Measurements from ENCODE around the gene TNRC18. TPM values are rescaled to one million over a fixed set of nuclear protein-coding genes. Genes with fewer than 3 reads are reported as not detected.
A peak's percentile ranks its signal among the peaks of the same experiment; 100 is the strongest.
"Not testable (repeated sequence)": the region's sequence is repeated elsewhere in the genome, so short reads cannot be mapped to it uniquely, and the experiment has no call there.

Gene TNRC18
- total RNA-seq, 2 experiments from 2014 or later: 64.0 to 65.7 TPM

GRCh38 chr7:5382281-5382892 is 41.2 kb downstream of the TNRC18 start:
- H3K4me3 Mint-ChIP-seq: no peak overlapping the region
- CTCF ChIA-PET: interaction anchor here (1.0 kb wide), 1 partner anchor 17 kb away, joined by 3 read pairs; no protein-coding TSS in a partner anchor
- H3K9me3 Mint-ChIP-seq (ENCODE audit: low read depth): no peaks in the 10 kb centered on the region
- DNase-seq (no peak), ATAC-seq (peak; percentile 20)
- H3K4me1 Mint-ChIP-seq: peaks cover 12% of the 10 kb centered on the region
- H3K36me3 Mint-ChIP-seq: peaks cover 9% of the 10 kb centered on the region
- no peaks in the 10 kb centered on the region for H3K27me3 Mint-ChIP-seq
- H3K27ac Mint-ChIP-seq: no peak overlapping the region

GRCh38 chr7:5381071-5381772 is 42.4 kb downstream of the TNRC18 start:
- Mint-ChIP-seq H3K4me3 (no peak overlapping the region), H3K27ac (peak overlapping the region; percentile 49), H3K36me3 (peaks cover 4% of the 10 kb centered on the region), H3K4me1 (peaks cover 13% of the 10 kb centered on the region), H3K27me3 (no peaks in the 10 kb centered on the region), H3K9me3 (ENCODE audit: low read depth) (no peaks in the 10 kb centered on the region)
- CTCF ChIA-PET: interaction anchor here (1.6 kb wide), 1 partner anchor 15 kb away, joined by 6 read pairs; no protein-coding TSS in a partner anchor
- ATAC-seq (no peak), DNase-seq (no peak)

GRCh38 chr7:5380350-5381070 is 43.1 kb downstream of the TNRC18 start:
- ATAC-seq: no peak
- DNase-seq: no peak
- H3K27me3 Mint-ChIP-seq: no peaks in the 10 kb centered on the region
- peak overlapping the region; percentile 49 for H3K27ac Mint-ChIP-seq
- peaks cover 6% of the 10 kb centered on the region for H3K36me3 Mint-ChIP-seq
- CTCF ChIA-PET: interaction anchor here (1.6 kb wide), 1 partner anchor 16 kb away, joined by 6 read pairs; no protein-coding TSS in a partner anchor
- peaks cover 20% of the 10 kb centered on the region for H3K4me1 Mint-ChIP-seq
- H3K9me3 Mint-ChIP-seq (ENCODE audit: low read depth): no peaks in the 10 kb centered on the region
- H3K4me3 Mint-ChIP-seq: no peak overlapping the region

GRCh38 chr7:5379546-5379945 is 44.1 kb downstream of the TNRC18 start:
- no peak for DNase-seq
- CTCF ChIA-PET: interaction anchor here (1.6 kb wide), 1 partner anchor 17 kb away, joined by 6 read pairs; no protein-coding TSS in a partner anchor
- Mint-ChIP-seq H3K9me3 (ENCODE audit: low read depth) (no peaks in the 10 kb centered on the region), H3K27me3 (no peaks in the 10 kb centered on the region), H3K36me3 (peaks cover 6% of the 10 kb centered on the region), H3K27ac (no peak overlapping the region), H3K4me3 (no peak overlapping the region), H3K4me1 (peaks cover 22% of the 10 kb centered on the region)
- no peak for ATAC-seq

GRCh38 chr7:5377816-5378215 is 45.8 kb downstream of the TNRC18 start:
- CTCF ChIA-PET: no interaction called here
- Mint-ChIP-seq H3K36me3 (peaks cover 14% of the 10 kb centered on the region), H3K9me3 (ENCODE audit: low read depth) (no peaks in the 10 kb centered on the region), H3K27ac (no peak overlapping the region), H3K4me1 (peaks cover 17% of the 10 kb centered on the region), H3K4me3 (no peak overlapping the region), H3K27me3 (no peaks in the 10 kb centered on the region)
- DNase-seq (no peak), ATAC-seq (no peak)

- CTCF ChIA-PET: interaction anchor here (0.8 to 2.4 kb wide), 2 partner anchors 11 to 109 kb away, joined by 3 to 14 read pairs; no protein-coding TSS in a partner anchor
- no peaks in the 10 kb centered on the region for H3K9me3 Mint-ChIP-seq (ENCODE audit: low read depth)
Observed at GRCh38 chr7:5377279-5377678, 46.4 kb downstream of the TNRC18 start.

GRCh38 chr7:5375925-5376324 is 47.7 kb downstream of the TNRC18 start:
- CTCF ChIA-PET: interaction anchor here (0.6 to 2.4 kb wide), 6 partner anchors 10 to 168 kb away, joined by 3 to 14 read pairs (median 4); no protein-coding TSS in a partner anchor
- Mint-ChIP-seq H3K9me3 (ENCODE audit: low read depth) (no peaks in the 10 kb centered on the region), H3K36me3 (peaks cover 21% of the 10 kb centered on the region), H3K4me3 (no peak overlapping the region), H3K27me3 (no peaks in the 10 kb centered on the region), H3K4me1 (peaks cover 18% of the 10 kb centered on the region), H3K27ac (peak overlapping the region; percentile 80)
- ATAC-seq (peak; percentile 76), DNase-seq (peak; percentile 72)

More at GRCh38 chr7:5377279-5377678, 46.4 kb downstream of the TNRC18 start:
- H3K27ac Mint-ChIP-seq: no peak overlapping the region
- DNase-seq (no peak), ATAC-seq (no peak)
- no peaks in the 10 kb centered on the region for H3K27me3 Mint-ChIP-seq
- no peak overlapping the region for H3K4me3 Mint-ChIP-seq
- peaks cover 17% of the 10 kb centered on the region for H3K4me1 Mint-ChIP-seq
- peaks cover 16% of the 10 kb centered on the region for H3K36me3 Mint-ChIP-seq

GRCh38 chr7:5374464-5374863 is 49.2 kb downstream of the TNRC18 start:
- DNase-seq (no peak), ATAC-seq (no peak)
- H3K27ac Mint-ChIP-seq: no peak overlapping the region
- H3K4me1 Mint-ChIP-seq: peaks cover 18% of the 10 kb centered on the region
- no peaks in the 10 kb centered on the region for H3K9me3 Mint-ChIP-seq (ENCODE audit: low read depth)
- H3K36me3 Mint-ChIP-seq: peaks cover 23% of the 10 kb centered on the region
- no peak overlapping the region for H3K4me3 Mint-ChIP-seq
- H3K27me3 Mint-ChIP-seq: no peaks in the 10 kb centered on the region
- CTCF ChIA-PET: no interaction called here

- DNase-seq (no peak), ATAC-seq (no peak)
- H3K9me3 Mint-ChIP-seq (ENCODE audit: low read depth): no peaks in the 10 kb centered on the region
- peak overlapping the region; percentile 45 for H3K27ac Mint-ChIP-seq
- H3K27me3 Mint-ChIP-seq: no peaks in the 10 kb centered on the region
- H3K4me3 Mint-ChIP-seq: no peak overlapping the region
- H3K36me3 Mint-ChIP-seq: peaks cover 27% of the 10 kb centered on the region
- CTCF ChIA-PET: no interaction called here
- H3K4me1 Mint-ChIP-seq: peaks cover 18% of the 10 kb centered on the region
Observed at GRCh38 chr7:5373300-5373699, 50.3 kb downstream of the TNRC18 start.

GRCh38 chr7:5370454-5371353 is 52.9 kb downstream of the TNRC18 start:
- Mint-ChIP-seq H3K4me3 (no peak overlapping the region), H3K4me1 (peaks cover 15% of the 10 kb centered on the region), H3K36me3 (peaks cover 26% of the 10 kb centered on the region), H3K27me3 (no peaks in the 10 kb centered on the region), H3K9me3 (ENCODE audit: low read depth) (no peaks in the 10 kb centered on the region), H3K27ac (no peak overlapping the region)
- CTCF ChIA-PET: no interaction called here
- DNase-seq (no peak), ATAC-seq (no peak)

GRCh38 chr7:5367661-5368060 is 56.0 kb downstream of the TNRC18 start:
- no peak for ATAC-seq
- H3K36me3 Mint-ChIP-seq: peaks cover 18% of the 10 kb centered on the region
- H3K9me3 Mint-ChIP-seq (ENCODE audit: low read depth): no peaks in the 10 kb centered on the region
- no peak overlapping the region for H3K4me3 Mint-ChIP-seq
- H3K27me3 Mint-ChIP-seq: no peaks in the 10 kb centered on the region
- no peak for DNase-seq
- CTCF ChIA-PET: interaction anchor here (1.3 to 3.9 kb wide), 4 partner anchors 8 to 83 kb away, joined by 3 to 19 read pairs (median 10); no protein-coding TSS in a partner anchor
- H3K27ac Mint-ChIP-seq: no peak overlapping the region
- H3K4me1 Mint-ChIP-seq: peaks cover 29% of the 10 kb centered on the region

- ATAC-seq (peak; percentile 72), DNase-seq (peak; percentile 76)
- Mint-ChIP-seq H3K36me3 (peaks cover 13% of the 10 kb centered on the region), H3K4me1 (peaks cover 27% of the 10 kb centered on the region)
- not testable (repeated sequence) for H3K27ac Mint-ChIP-seq; H3K27me3 Mint-ChIP-seq; H3K9me3 Mint-ChIP-seq (ENCODE audit: low read depth); H3K4me3 Mint-ChIP-seq
- CTCF ChIA-PET: interaction anchor here (0.6 to 3.9 kb wide), 28 partner anchors 9 to 414 kb away, joined by 3 to 19 read pairs (median 3); no protein-coding TSS in a partner anchor
Observed at GRCh38 chr7:5365976-5366625, 57.5 kb downstream of the TNRC18 start.

Data from activated CD8-positive, alpha-beta memory T cell treated with anti-CD3 and anti-CD28 coated beads, Interleukin-2, amount 10 ng/mL, durations not matched to agents 7 days and 5 days (primary cell).